NOMO-1 treated with dmso at 0.1 percent for 144 hours (cell line): ENCODE results near the gene KCNK7.

Experiments used
- DNase-seq: peaks from one replicate; lab custom pipeline; 2025; ENCODE audit not compliant: unreplicated experiment; lab: John Stamatoyannopoulos, UW

Gene KCNK7

GRCh38 chr11:65611758-65612603 is 16.4 kb upstream of the KCNK7 start:
- DNase-seq = no peak

GRCh38 chr11:65611028-65611757 is 15.6 kb upstream of the KCNK7 start:
- peak; percentile 76 for DNase-seq

GRCh38 chr11:65610404-65610803 is 14.8 kb upstream of the KCNK7 start:
- no peak for DNase-seq

- DNase-seq = no peak
Observed at GRCh38 chr11:65609665-65610064, 14.1 kb upstream of the KCNK7 start.

- DNase-seq = no peak
Observed at GRCh38 chr11:65609229-65609628, 13.6 kb upstream of the KCNK7 start.

- no peak for DNase-seq
Observed at GRCh38 chr11:65607614-65608426, 12.2 kb upstream of the KCNK7 start.

GRCh38 chr11:65606876-65607613 is 11.4 kb upstream of the KCNK7 start:
- DNase-seq = no peak

- DNase-seq = no peak
Observed at GRCh38 chr11:65604258-65604657, 8.7 kb upstream of the KCNK7 start.

GRCh38 chr11:65599955-65600246 is 4.3 kb upstream of the KCNK7 start:
- no peak for DNase-seq

GRCh38 chr11:65599216-65599954 is 3.8 kb upstream of the KCNK7 start:
- no peak for DNase-seq

- no peak for DNase-seq
Observed at GRCh38 chr11:65598258-65598699, 2.7 kb upstream of the KCNK7 start.

GRCh38 chr11:65596520-65596919 is 920 bp upstream of the KCNK7 start:
- no peak for DNase-seq

- DNase-seq = no peak
Observed at GRCh38 chr11:65595131-65595530, 469 bp downstream of the KCNK7 start.

GRCh38 chr11:65593518-65594414 is 1.8 kb downstream of the KCNK7 start:
- peak; percentile 33 for DNase-seq

GRCh38 chr11:65592858-65593517 is 2.6 kb downstream of the KCNK7 start:
- no peak for DNase-seq

- no peak for DNase-seq
Observed at GRCh38 chr11:65591939-65592857, 3.4 kb downstream of the KCNK7 start.

GRCh38 chr11:65590240-65590738 is 5.3 kb downstream of the KCNK7 start:
- DNase-seq = no peak
